GM18868 (cell line): ENCODE results near the gene FAM43B.

Source experiments
- ATAC-seq: cut with Tn5 transposase; IDR thresholded peaks from one replicate; pipeline ENCODE4 v1.9.1; 2021; ENCODE audit warnings: mild to moderate bottlenecking, moderate library complexity; ENCODE audit not compliant: unreplicated experiment

FAM43B gene

DNA sequence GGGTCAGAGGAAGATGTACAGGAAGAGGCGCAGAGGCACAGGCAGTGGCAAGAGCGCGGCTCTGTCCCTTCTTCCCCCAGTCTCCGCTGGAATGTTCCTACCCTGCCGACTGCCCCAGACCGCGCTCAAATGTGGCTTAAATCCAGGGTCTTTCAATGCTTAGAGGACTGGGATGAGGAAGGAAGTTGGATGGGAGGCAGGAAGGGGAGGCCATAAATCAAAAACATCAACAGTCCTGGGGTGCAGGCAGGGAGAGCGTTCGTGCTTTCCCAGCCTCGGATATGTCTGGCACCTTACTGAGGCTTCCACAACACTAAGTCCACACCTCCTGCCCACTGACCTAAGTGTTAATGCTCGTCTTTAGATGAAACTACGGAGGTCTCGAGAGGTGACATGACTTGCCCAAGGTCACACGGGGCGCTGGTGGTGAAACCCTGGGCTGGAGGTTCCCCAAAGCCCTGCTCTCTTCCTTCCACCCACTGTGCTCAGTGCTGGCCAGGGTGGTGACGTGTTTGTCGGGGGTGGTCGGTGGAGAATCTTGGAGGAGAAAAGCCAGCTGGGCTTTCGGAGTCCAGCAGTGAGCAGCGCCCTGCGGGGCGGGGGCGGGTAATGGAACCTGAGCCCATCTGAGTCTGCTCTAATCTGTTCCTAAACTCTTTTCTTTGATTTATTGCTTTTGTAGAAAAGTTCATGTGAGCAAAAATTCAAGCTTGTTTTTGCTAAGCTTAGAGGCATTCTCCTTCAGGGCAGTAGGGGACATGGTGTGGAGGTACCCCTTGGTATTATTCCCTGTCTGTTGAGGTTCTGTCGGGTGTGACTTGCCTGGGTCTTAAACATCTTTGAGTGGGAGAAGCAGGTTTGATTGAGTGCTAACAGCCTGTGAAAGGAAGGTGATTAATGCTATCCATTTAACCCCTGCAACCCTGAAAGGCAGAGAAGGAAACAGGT is 37.2 kb downstream of the FAM43B start:
- ATAC-seq, result no peak

DNA sequence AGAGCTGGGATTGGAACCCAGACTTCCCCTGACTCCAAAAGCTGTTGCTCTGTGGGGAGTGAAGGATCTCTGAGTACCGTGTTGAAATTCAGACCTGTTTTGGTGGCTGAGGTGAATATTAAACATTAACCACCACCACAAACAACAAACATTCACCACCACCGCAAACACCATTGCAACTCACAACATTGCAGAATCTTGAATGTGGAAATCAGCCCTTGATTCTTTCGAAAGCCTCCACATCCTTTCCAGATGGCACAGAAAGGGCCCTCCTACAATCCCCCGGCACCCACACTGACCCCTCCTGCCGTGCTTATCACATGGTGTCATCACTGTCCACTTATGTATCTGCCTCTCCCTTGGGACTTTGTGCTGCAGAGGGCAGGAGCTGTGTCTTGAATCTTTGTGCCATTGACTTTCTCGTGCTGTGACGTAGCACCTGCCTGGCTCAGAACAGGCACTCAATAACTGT is 38.0 kb downstream of the FAM43B start:
- ATAC-seq, result no peak

DNA sequence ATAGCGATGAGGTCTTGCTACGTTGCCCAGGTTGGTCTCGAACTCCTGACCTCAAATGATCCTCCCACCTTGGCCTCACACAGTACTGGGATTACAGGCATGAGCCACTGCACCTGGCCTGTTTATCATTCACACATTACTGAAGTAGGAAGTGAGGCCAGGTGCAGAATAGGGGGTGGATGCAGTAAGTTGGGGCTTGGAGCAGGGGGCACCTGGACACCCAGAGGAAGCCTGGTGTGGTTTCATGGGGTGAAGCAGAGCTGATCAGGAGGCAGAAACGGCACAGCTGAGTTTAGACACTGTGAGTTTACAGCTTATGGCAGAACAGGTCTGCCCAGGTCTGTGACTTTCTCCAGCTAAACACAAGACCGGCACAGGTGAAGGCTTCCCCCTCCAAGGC is 41.4 kb downstream of the FAM43B start:
- no peak for ATAC-seq

DNA sequence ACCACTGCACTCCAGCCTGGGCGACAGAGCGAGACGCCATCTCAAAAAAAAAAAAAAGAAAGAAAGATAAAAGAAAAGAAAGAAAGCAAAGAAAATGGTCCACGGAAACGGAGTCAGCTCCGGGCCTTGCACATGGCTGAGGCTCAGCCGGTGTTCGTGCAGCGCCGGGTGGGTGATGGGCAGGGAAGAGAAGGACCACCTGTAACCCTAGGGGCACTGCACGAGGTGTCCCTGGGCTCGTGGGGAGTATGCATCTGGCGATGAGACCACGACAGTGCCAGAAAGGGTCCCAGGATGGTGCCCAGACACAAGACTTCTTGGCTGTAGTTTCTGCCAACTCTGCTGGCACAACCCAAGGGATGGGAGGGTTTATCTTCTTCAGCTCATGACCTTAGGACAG is 42.4 kb downstream of the FAM43B start:
- ATAC-seq, result no peak

DNA sequence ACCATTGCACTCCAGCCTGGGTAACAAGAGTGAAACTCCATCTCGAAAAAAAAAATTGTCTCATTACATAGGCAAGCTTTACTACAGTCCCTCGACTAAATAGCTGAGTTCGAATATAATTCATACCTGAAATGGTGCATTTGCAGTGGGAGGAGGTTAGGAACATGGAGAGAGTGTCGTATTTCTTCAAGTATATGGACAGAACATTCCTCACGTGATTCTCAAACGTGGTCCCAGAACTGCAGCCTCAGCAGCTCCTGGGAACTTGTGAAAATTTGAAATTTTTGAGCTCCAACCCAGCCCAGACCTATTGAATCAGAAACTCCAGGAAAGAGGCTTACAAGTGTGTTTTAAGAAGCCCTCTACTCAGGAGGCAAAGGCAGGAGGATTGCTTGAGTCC is 43.7 kb downstream of the FAM43B start:
- ATAC-seq, result no peak

DNA sequence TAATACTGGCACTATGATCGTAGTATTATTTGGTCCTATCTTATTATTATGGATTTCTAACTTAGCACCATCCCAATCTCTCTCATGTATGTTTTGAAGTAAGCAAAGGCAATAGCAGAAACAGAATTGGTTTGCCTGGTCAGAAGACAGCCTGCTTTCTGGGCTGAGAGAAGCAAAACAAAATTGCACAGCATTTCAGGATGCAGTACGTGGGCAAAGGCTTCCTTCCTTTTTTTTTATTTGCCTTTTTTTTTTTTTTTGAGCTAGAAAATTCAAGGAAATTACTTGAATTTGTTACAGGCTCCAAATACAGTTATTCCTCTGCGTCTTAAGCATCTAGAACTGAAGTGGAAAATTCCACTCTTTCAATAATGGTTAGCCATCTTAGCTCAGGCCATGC is 45.3 kb downstream of the FAM43B start:
- ATAC-seq, result no peak

DNA sequence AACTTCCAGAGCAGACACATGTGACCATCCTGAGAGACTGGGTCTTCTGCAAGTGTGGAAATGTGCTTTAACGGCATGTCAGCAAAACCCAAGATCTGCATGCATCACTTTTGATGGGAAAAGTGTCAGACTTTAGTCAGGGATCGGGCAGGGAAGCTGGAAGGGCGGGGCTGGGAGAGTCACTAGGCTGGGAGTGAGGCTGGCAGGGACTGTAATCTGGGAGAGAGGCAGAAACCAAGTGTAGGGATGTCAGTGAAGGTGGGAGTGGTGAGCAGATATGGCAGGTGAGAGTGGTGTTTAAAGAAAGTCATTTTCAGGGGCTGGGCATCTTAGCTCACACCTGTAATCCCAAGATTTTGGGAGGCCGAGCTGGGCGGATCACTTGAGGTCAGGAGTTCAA is 47.8 kb downstream of the FAM43B start:
- no peak for ATAC-seq

DNA sequence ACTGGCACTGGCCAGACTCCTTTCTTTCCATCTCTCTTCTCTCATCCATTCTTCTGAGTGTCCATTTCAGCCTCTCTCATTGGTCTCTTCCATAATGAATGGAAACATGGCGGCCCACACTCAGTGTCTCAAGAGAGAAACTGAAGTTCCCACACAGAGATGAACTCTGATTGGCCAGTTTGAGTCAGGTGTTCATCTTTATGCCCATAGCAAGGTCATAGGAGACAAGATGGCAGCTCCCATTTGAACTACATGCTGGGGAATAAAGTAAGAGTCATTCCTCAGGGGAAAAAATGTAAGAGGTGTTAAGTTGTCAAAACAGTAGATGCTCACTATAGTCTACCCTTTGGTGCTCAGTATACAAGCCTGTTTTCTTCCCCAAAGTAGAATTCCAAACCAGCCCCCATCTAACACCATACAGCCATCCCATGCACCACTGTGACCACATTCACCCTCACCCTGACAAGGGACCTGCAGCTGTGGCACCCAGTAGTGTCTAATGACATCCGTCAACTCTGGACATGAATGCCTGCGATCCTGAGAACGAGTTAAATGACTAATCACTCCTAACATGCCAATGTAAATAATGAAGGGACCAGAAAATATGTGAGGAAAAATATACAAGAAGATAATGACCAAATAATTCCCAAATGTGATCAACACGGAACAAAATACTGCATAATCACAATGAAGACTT is 48.9 kb downstream of the FAM43B start:
- no peak for ATAC-seq

DNA sequence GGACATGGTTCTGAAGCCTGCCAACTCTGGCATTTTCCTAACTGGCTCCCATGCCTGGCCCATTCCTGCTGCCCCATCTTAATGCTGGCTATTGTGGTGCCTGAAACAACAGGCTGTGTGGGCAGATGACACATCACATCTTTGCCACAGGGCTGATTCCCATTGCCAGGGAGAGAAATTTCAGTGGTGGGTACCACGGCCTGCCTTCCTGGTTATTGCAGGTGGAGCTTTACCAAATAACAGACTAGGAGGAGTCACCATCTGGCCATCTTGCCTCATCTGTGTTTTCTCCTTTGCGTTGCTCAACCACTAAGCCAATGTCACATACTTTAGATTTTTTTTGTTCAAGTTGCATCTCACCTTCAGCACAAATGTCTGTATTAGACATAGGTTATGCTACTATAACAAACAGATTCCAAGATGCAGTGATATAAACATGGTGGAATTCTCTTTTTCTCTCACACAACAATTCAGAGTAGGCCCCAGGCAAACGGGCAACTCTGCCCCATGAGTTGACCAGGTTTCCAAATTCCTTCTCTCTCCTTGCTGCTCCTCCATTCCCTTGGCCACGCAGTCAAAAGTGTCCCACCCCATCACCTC is 50.6 kb downstream of the FAM43B start:
- ATAC-seq, result no peak

DNA sequence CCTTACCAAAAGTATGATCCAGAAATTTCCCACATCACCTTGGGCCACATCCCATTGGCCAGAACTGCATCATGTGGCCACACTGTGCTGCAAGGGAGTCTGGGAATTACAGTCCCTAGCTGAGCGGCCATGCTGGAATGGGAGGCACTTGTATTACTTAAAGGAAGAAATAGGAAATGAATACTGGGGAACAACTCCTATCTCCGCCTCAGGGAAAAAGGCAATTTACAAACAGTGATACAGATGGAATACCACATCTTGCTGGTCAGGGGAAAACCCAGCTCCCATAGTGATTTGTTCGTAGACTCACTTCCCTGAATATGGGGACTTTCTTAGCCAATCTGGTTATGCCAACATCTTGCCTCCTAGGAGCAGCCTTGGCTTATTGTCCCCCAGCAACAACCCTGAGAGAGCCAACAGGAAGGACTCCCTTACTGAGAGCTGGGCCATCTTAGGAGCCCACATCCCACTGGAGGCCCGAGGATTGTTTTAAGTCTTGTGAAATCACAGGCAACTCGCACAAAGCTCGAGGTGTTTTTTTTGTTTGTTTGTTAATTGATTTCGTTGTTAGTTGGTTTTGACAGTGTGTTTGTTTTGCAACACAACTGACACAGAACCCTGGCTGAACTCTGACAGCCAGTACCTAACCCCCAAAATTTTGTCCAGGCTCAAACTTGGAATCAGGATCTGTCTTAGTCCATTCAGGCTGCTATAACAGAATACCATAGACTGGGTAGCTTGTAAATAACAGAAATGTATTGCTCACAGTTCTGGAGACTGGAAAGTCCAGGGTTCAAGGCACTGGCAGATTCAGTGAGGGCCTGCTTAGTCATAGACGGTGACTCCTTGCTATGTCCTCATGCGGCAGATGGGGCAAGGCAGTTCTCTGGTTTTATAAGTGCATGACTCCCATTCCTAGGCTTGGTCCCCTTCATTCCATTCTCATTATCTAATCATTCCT is 51.4 kb downstream of the FAM43B start:
- ATAC-seq, result no peak
